Daoy (cell line): Measurements from ENCODE around the gene OR56A3. TPM values are rescaled to one million over a fixed set of nuclear protein-coding genes. Genes with fewer than 3 reads are reported as not detected.

Experiments used
- DNase-seq: peaks from one replicate; pipeline ENCODE4 v3.0.0-alpha.2; 2015; ENCODE audit warnings: low read depth
- total RNA-seq: library from RNA; depleted of rRNA; stranded (reverse); fragments of >200 nt; shearing (Covaris generic); gene quantifications from 2 replicates; pipeline ENCODE4 v1.2.3, GENCODE V29; 2014; rRNA removed

OR56A3 gene
- total RNA-seq, 1 experiment from 2014 or later = 0.11 TPM

GRCh38 chr11:5968394-5968793 is 26.3 kb downstream of the OR56A3 start, which contains the start of gene OR56A5:
TSS of gene OR56A5 (minus strand) at chr11:5968494. CDS start at chr11:5968494, 0 bp downstream.
- DNase-seq = no peak

DNA sequence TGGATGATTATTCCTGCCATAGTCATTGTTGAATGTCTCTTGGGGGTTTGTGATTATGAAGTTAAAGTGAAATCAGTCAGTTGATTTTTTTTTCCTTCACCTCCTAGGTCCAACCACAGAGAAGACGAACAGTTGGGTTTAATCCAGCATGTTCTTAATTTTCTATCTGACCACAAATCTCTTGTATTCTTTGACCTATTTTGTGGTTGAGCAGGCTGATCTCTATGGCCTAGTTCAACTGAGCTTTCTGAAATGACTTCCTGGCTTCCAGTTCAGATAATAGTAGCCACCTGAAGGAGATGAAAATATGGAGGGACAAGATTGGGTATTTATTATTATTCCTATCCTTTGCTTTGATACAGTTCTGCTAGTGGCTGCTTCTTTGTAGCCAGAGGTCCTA is 31.5 kb downstream of the OR56A3 start:
- DNase-seq = no peak

- DNase-seq = no peak
Observed at GRCh38 chr11:5983443-5983842, 41.4 kb downstream of the OR56A3 start.

DNA sequence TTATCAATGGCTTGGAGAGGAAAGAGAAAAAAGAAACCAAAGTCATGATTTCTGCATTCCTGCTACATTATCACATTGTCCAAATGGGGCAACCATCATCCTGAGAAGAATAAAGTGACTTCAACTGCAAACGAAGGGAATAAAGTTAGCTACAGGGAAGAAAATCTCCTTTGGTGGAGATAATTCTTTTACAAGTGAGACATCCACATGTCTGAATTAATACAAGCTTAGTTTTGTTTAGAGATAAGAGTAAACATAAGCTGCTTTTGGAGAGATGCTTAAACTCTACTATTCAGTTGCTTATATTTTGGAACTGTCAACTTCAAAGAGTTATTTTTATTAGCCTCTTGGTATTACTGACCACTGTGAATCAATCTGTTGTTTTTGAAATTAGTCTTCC is 44.8 kb downstream of the OR56A3 start, which contains the start of gene OR52L1:
TSS of gene OR52L1 (minus strand) at position 101 of the 400 bp plus-strand sequence. CDS start at position 46, 55 bp downstream.
- DNase-seq = no peak

DNA sequence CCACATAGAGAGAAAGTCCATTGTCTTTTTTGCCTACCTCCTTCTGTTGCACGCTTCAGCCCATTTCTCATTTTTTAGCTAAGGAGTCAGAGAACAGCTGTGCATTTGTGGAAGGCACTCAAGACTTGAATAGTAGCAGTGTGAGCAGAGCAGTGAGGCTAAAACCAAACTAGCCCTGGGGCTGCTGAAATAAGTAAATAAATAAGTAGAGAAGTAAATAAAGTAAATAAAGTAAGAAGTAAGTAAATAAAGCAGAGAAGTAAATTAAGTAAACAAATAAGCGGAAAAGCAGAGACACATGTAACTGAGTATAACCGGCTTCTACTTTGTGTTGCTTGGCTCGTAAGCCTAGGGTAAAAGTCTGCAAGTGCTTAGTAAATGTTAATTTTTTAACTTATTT is 47.2 kb downstream of the OR56A3 start:
- no peak for DNase-seq

- DNase-seq = no peak
Observed at GRCh38 chr11:5992150-5992549, 50.1 kb downstream of the OR56A3 start.

- no peak for DNase-seq
Observed at GRCh38 chr11:5992604-5993251, 50.7 kb downstream of the OR56A3 start.

DNA sequence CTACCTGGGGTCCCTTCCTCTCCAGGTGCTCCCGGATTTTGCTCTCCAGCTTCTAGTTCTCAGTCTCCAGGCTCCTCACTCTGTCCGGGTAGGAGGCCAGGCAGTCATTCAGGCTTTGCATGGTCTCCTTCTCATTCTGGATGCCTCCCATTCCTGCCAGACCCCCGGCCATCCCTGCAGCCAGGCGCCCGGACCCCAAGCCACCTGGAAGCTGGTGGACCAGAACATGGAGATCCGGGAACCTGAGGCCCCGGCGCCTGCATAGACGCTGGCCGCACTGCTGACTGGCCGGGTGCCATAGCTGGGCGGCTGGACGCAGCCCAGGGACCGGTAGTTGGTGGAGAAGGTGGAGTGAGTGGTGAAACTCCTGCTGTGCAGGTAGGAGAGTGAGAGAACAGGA is 52.7 kb downstream of the OR56A3 start:
- DNase-seq = no peak

Other genes starting within 250 kb of the OR56A3 start
- gene OR56B1, start 205.8 kb upstream of the OR56A3 start, total RNA-seq = not detected in 2 replicates
- not detected in 2 replicates for gene OR52N4, start 188.0 kb upstream of the OR56A3 start, total RNA-seq
- gene OR52N5, start 158.9 kb upstream of the OR56A3 start, total RNA-seq = not detected in 2 replicates
- gene OR52N1, start 151.0 kb upstream of the OR56A3 start, total RNA-seq = 0.15 TPM in 1 of 2 replicates, not detected in the other
- gene OR52N2, start 133.3 kb upstream of the OR56A3 start, total RNA-seq = not detected in 2 replicates
- gene OR52E6, start 100.4 kb upstream of the OR56A3 start, total RNA-seq = not detected in 2 replicates
- gene OR52E8, start 84.6 kb upstream of the OR56A3 start, total RNA-seq = 0.15 TPM in 1 of 2 replicates, not detected in the other
- gene OR52E4, start 61.6 kb upstream of the OR56A3 start, total RNA-seq = not detected in 2 replicates
- gene OR52E5, start 49.0 kb upstream of the OR56A3 start, total RNA-seq = not detected in 2 replicates
- gene OR56A5, start 26.2 kb downstream of the OR56A3 start, total RNA-seq = not detected in 2 replicates
- gene OR52L1, start 44.7 kb downstream of the OR56A3 start, total RNA-seq = not detected in 2 replicates
- not detected in 2 replicates for gene OR56A4, start 64.7 kb downstream of the OR56A3 start, total RNA-seq
- under 0.01 TPM in 1 of 2 replicates, not detected in the other for gene OR56A1, start 88.5 kb downstream of the OR56A3 start, total RNA-seq
- not detected in 2 replicates for gene OR56B4, start 165.4 kb downstream of the OR56A3 start, total RNA-seq
- gene OR52B2, start 228.1 kb downstream of the OR56A3 start, total RNA-seq = not detected in 2 replicates